Hepatic stellate cell (primary cell): ENCODE data around the gene NDN.
A peak's percentile ranks its signal among the peaks of the same experiment; 100 is the strongest.

Experiments used
- DNase-seq: peaks from one replicate; pipeline ENCODE4 v3.0.0; 2011; ENCODE audit warnings: low spot score

NDN gene

GRCh38 chr15:23642413-23643044, 44.6 kb downstream of the NDN start:
- DNase-seq = peak; percentile 63
